ENCODE measurements around the gene TRIM9.

DNA sequence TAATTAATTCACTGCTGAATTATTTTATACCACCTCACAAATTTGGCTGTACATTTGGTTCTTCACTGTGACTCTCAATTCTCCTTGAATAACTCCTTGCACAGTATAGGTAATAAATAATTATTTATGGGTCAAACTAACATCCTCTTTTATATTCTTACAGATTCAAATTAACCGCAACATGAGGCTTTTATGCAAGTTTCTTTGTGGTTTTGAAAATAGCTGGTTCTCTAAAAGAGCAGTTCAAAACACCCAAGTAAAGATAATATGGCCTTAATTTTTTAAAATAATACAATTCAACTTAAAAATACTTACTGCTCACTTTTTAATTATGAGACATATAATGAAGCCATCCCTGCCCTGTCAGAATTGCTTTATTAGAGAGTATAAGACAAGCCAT is 12.9 kb upstream of the TRIM9 start:
- no peak for TF ChIP-seq EP300 (IDR thresholded peaks at IDR 0.05)
- TF ChIP-seq, protein P1, sequence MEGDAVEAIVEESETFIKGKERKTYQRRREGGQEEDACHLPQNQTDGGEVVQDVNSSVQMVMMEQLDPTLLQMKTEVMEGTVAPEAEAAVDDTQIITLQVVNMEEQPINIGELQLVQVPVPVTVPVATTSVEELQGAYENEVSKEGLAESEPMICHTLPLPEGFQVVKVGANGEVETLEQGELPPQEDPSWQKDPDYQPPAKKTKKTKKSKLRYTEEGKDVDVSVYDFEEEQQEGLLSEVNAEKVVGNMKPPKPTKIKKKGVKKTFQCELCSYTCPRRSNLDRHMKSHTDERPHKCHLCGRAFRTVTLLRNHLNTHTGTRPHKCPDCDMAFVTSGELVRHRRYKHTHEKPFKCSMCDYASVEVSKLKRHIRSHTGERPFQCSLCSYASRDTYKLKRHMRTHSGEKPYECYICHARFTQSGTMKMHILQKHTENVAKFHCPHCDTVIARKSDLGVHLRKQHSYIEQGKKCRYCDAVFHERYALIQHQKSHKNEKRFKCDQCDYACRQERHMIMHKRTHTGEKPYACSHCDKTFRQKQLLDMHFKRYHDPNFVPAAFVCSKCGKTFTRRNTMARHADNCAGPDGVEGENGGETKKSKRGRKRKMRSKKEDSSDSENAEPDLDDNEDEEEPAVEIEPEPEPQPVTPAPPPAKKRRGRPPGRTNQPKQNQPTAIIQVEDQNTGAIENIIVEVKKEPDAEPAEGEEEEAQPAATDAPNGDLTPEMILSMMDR (IDR thresholded peaks at IDR 0.05), result no peak
- TF ChIP-seq POLR2A (IDR thresholded peaks at IDR 0.05), result no peak
- TF ChIP-seq POLR2AphosphoS5 (IDR thresholded peaks at IDR 0.05), result no peak
